22Rv1 (cell line): ENCODE measurements around the gene ADAMTS2.

Experiments
- ZFX ChIP-seq: fragments of 450-650 bp; IDR thresholded peaks from 2 replicates; pipeline ENCODE4 v1.6.1; 2017; ENCODE audit warnings: antibody characterized with exemption, borderline replicate concordance
- TF ChIP-seq, protein P1 (sequence below): fragments of 450-650 bp; IDR thresholded peaks from 2 replicates; pipeline ENCODE4 v1.5.1; 2017; ENCODE audit warnings: mild to moderate bottlenecking

DNA sequence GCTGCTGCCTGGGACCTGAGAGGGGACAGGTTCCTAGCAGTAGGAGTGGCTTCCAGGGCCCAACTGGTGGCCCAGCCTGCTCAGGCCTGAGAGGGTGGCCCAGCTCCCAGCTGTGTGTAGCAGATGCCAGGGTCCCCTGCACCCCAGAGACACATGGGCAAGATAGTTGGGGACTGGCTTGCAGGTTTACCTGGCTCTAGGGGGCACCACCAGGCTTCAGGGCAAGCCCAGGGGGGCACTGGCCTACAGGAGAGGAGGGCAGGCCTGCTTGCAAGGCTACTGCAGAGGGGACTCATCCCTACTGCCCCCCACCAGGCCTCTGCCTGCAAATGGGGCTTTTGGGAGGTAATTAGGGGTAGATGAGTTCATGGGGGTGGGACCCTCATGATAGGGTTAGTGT lies 161.8 kb downstream of the ADAMTS2 start:
- TF ChIP-seq, protein P1, sequence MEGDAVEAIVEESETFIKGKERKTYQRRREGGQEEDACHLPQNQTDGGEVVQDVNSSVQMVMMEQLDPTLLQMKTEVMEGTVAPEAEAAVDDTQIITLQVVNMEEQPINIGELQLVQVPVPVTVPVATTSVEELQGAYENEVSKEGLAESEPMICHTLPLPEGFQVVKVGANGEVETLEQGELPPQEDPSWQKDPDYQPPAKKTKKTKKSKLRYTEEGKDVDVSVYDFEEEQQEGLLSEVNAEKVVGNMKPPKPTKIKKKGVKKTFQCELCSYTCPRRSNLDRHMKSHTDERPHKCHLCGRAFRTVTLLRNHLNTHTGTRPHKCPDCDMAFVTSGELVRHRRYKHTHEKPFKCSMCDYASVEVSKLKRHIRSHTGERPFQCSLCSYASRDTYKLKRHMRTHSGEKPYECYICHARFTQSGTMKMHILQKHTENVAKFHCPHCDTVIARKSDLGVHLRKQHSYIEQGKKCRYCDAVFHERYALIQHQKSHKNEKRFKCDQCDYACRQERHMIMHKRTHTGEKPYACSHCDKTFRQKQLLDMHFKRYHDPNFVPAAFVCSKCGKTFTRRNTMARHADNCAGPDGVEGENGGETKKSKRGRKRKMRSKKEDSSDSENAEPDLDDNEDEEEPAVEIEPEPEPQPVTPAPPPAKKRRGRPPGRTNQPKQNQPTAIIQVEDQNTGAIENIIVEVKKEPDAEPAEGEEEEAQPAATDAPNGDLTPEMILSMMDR = no peak
- TF ChIP-seq ZFX = no peak
